Muscle layer of colon (tissue), 2 donors: Measurements from ENCODE around the gene ST6GALNAC6.

Experiments
- H3K27ac ChIP-seq: one replicate; pipeline ENCODE4 v1.7.0; 2013; ENCODE audit warnings: low read depth, mild to moderate bottlenecking, low read length, moderate library complexity
- H3K27me3 ChIP-seq, 2 donors: one replicate each; pipeline ENCODE4 v1.7.0; 2013; ENCODE audit warnings: low read length in 2 of 2, mild to moderate bottlenecking in 2 of 2; ENCODE audit not compliant: insufficient read depth in 2 of 2, control insufficient read depth in 1 of 2
- H3K36me3 ChIP-seq: one replicate; pipeline ENCODE4 v1.7.0; 2013; ENCODE audit warnings: mild to moderate bottlenecking, low read length; ENCODE audit not compliant: insufficient read depth
- H3K4me1 ChIP-seq: one replicate; pipeline ENCODE4 v1.7.0; 2013; ENCODE audit warnings: mild to moderate bottlenecking, low read length; ENCODE audit not compliant: insufficient read depth
- H3K4me3 ChIP-seq, 2 donors: one replicate each; pipeline ENCODE4 v1.7.0; 2013; ENCODE audit warnings: low read length in 2 of 2, low read depth in 1 of 2, mild to moderate bottlenecking in 1 of 2, moderate library complexity in 1 of 2
- H3K9ac ChIP-seq: one replicate; pipeline ENCODE4 v1.7.0; 2013; ENCODE audit warnings: low read length
- H3K9me3 ChIP-seq: one replicate; pipeline ENCODE4 v1.7.0; 2013; ENCODE audit warnings: mild to moderate bottlenecking, low read length
- donor health status: abdominal sarcoma.
- donor health status: Adenocarcinoma of cecum.

The ST6GALNAC6 gene

DNA sequence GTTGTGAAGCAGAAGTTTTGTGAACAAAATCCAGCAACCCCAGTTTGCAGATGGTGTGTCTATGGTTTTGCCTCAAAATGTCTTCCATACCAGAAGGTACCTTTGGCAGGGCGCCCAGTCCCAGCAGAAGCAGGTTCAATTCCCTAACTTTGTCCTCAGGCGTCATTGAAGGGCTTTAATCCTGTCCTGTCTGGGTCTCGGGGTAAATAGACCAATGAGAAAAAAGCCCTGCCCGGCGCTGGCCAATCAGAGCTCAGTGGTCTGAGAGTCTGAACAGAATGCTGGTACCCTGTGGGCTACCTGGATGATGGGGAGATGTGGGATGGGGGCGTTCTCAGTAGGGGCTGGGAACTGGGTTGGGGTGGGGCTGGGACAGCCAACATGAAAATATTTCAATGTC is 23.6 kb upstream of the ST6GALNAC6 start:
- no peak overlapping the region for H3K9ac ChIP-seq
- no peaks in the 10 kb centered on the region for H3K36me3 ChIP-seq
- H3K9me3 ChIP-seq = no peaks in the 10 kb centered on the region
- H3K27ac ChIP-seq = no peak overlapping the region
- H3K4me3 ChIP-seq = no peak overlapping the region
- H3K27me3 ChIP-seq = peaks cover 14 to 35% of the 10 kb centered on the region in 2 donors
- no peaks in the 10 kb centered on the region for H3K4me1 ChIP-seq

DNA sequence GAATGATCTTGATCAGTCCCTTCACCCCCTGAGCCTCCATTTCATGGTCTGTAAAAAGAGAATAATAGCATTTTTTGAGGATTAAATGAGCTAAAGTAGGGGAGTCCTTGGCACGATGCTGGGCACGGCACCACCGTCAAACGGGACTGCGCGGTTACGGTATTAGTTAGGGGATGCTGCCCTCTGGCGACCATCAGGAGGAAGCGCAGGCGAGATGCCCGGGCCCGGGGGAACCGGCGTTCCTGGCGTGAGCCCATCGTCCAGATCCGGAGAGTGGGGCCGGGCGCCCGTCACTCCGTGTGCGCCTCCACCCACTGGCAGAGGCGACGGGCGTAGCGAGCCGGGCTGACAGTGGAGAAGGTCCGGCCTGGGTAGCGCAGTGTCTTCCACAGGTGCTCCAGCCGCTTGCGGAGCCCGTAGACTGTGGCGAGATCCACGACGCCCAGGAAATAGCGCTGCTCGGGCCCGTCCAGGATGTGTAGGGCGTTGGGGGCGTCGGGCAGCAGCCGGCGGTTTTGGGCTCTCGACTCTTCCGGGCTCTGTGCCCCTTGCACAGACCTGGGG is 22.2 kb upstream of the ST6GALNAC6 start:
- H3K9me3 ChIP-seq = no peaks in the 10 kb centered on the region
- no peak overlapping the region for H3K27ac ChIP-seq
- peaks cover 9 to 24% of the 10 kb centered on the region in 2 donors for H3K27me3 ChIP-seq
- peaks cover 4% of the 10 kb centered on the region for H3K4me1 ChIP-seq
- no peaks in the 10 kb centered on the region for H3K36me3 ChIP-seq
- no peak overlapping the region for H3K9ac ChIP-seq
- H3K4me3 ChIP-seq = peak overlapping the region in 1 of 2 donors; percentile 22

DNA sequence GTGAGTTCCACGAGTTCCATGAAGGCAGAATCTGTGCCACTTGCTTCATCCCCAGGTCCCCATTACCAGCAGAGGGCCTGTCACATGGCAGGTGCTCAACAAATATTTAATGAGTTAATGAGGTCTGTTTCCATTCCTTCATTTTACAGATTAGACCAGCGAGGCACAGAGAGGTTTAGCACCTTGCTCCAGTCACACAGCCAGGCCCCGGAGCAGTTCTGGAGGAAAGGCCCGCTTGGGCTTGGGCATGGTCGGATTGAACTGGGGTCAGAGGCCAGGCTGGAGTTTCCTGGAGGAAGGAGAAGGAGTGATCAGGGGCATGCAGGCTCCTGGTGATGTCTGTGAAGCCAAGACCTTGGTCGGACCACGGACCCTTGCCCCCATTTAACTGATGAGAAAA is 21.4 kb upstream of the ST6GALNAC6 start:
- no peak overlapping the region for H3K9ac ChIP-seq
- no peak overlapping the region for H3K27ac ChIP-seq
- H3K27me3 ChIP-seq = peaks cover under 1 to 15% of the 10 kb centered on the region in 2 donors
- peaks cover 9% of the 10 kb centered on the region for H3K4me1 ChIP-seq
- H3K9me3 ChIP-seq = no peaks in the 10 kb centered on the region
- no peak overlapping the region for H3K4me3 ChIP-seq
- H3K36me3 ChIP-seq = no peaks in the 10 kb centered on the region

DNA sequence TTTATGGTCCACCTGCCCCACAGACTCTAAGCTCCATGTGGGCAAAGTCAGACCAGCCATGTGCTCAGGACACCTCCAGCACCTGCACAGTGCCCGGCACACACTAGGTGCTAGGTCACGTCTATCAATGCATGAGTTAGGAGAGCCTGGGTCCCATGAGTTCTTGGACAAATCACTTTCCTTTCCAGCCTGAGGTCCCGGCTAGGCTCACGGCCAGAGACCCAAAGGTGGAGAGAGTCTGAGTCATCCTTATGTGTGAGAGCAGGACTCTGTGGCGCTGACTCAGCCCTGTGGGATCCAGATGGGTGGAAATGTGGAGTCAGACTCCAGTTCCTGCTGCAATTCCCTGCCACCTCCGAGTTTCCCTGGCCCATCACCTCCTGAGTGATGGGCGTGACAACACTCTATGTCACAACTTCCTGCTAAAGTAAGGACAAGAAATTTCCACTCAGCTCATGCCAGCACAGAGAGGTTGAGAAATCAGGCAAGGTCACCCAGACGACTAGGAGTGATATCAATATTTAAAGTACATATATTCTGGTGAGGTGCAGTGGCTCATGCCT is 19.9 kb upstream of the ST6GALNAC6 start:
- H3K27me3 ChIP-seq = peaks cover 0 to 4% of the 10 kb centered on the region in 2 donors
- H3K4me1 ChIP-seq = peaks cover 16% of the 10 kb centered on the region
- H3K9ac ChIP-seq = no peak overlapping the region
- H3K9me3 ChIP-seq = no peaks in the 10 kb centered on the region
- no peaks in the 10 kb centered on the region for H3K36me3 ChIP-seq
- H3K27ac ChIP-seq = peak overlapping the region; percentile 27
- H3K4me3 ChIP-seq = no peak overlapping the region

DNA sequence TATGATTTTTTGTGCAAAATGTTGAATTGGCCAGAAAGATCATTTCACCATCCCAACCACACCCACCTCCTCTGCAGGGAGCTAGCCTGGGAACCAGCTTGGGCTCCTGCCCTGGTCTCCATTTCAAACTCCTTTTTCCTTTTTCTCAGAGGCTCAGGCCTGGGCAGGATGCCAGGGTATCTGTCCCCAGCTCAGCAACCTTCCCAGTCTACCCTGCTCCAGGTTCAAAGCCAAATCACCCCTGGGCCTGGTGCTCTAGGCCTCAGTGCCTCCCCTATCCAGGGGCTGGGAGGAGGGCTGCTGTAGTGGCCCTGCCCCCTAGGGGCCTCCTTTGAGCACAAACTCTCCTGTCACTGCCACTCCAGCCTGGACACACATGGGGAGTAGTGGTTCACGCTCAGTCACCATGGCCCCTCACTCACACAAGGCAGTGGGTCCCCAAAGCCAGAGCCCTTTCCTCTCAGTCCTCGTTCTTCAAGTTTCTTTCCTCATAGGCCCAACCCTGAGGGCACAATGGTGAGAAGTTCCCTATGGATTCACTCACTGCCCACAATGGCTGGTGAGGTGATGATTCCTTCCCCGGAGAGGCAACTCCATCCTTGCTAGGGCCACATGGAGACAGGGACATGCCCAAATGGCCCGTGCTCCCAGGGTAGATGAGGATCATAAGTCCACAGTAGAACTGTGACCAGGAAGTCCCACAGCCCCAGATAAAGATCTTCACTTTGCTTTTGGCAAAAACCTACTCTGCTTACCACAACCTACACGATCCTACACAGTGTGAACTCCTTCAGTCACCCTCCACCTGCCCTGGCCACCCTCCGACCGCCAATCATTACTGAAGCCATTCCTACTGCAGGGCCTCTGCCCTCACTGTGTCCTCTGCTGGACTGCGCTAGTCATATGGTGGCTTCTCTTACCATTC is 19.0 kb upstream of the ST6GALNAC6 start:
- Histone ChIP-seq H3K36me3 (no peaks in the 10 kb centered on the region), H3K4me3 (no peak overlapping the region), H3K9me3 (no peaks in the 10 kb centered on the region), H3K27ac (peak overlapping the region; percentile 42), H3K4me1 (peaks cover 16% of the 10 kb centered on the region), H3K9ac (no peak overlapping the region), H3K27me3 (peaks cover 0 to 4% of the 10 kb centered on the region in 2 donors)

DNA sequence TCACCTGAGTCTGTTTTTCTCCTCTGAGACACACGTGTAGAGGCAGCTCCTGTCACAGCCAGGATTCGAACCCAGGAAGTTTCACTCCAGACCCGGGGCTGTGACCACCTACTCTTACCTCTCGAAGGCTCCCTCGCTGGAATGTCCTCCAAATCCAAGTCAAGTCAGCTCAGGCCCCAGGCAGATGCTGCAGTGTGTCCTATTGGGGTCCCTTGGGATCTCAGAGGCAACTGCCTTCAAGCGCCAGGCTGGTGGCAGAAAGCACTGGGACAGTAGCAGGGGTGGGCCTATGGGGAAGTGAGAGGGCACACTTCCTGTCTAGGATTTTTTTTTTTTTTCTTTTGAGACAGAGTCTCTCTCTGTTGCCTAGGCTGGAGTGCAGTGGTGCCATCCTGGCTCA is 18.2 kb upstream of the ST6GALNAC6 start:
- Histone ChIP-seq H3K27me3 (peaks cover 0 to 4% of the 10 kb centered on the region in 2 donors), H3K4me1 (peaks cover 16% of the 10 kb centered on the region), H3K27ac (peak overlapping the region; percentile 55), H3K36me3 (no peaks in the 10 kb centered on the region), H3K4me3 (no peak overlapping the region), H3K9ac (peak overlapping the region; percentile 4), H3K9me3 (no peaks in the 10 kb centered on the region)

DNA sequence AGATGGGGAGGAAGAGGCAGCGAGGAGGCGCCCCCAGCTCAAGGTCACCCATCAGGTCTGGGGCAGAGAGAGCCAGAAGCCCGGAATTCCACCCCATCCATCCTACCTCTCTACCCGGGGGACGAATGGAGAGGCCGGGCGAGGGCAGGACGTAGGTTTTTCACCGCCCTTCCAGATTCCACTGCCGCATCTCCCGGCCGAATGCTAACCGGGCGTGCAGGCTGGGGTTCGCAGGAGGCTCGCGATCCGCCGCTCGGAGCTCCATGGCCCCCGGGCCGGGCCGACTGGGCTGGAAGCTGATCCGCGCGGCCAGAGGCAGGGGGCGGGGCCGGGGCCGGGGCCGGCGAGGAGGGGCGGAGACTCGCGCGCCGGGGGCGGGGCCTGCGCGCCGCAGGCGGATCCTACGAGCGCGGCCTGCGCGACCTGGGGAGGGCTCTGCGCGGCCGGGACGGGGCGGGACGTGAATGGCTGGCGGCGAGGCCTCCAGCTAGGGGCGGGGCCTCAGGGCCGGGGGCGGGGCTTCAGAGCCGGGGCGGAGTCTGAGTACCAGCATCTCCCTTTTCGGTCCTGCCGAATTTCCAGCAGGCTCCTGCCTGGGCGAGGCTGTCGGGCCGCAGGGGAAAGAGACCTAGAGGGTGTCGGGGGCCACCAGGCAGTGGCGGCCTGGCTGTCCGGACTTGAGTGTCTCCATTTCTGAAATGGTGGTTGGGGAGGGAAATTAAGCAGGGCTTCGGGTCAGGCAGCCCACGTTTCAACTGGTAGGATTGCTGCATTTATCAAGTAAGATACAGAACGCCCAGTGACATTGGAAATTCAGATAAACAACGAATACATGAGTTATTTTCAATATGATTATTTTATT is 17.5 kb upstream of the ST6GALNAC6 start, which contains the start of gene ST6GALNAC4:
Gene ST6GALNAC4, minus strand, starts transcription at position 322 of the 862 bp plus-strand sequence. CDS start 622 bp downstream, outside the sequence.
- H3K36me3 ChIP-seq = no peaks in the 10 kb centered on the region
- peak within 1 kb of the TSS; percentile 53 to 86 for H3K4me3 ChIP-seq
- peak within 1 kb of the TSS; percentile 59 for H3K27ac ChIP-seq
- H3K27me3 ChIP-seq = peaks cover 0 to 3% of the 10 kb centered on the region in 2 donors
- peak within 1 kb of the TSS; percentile 57 for H3K9ac ChIP-seq
- no peaks in the 10 kb centered on the region for H3K9me3 ChIP-seq
- H3K4me1 ChIP-seq = peaks cover 16% of the 10 kb centered on the region

DNA sequence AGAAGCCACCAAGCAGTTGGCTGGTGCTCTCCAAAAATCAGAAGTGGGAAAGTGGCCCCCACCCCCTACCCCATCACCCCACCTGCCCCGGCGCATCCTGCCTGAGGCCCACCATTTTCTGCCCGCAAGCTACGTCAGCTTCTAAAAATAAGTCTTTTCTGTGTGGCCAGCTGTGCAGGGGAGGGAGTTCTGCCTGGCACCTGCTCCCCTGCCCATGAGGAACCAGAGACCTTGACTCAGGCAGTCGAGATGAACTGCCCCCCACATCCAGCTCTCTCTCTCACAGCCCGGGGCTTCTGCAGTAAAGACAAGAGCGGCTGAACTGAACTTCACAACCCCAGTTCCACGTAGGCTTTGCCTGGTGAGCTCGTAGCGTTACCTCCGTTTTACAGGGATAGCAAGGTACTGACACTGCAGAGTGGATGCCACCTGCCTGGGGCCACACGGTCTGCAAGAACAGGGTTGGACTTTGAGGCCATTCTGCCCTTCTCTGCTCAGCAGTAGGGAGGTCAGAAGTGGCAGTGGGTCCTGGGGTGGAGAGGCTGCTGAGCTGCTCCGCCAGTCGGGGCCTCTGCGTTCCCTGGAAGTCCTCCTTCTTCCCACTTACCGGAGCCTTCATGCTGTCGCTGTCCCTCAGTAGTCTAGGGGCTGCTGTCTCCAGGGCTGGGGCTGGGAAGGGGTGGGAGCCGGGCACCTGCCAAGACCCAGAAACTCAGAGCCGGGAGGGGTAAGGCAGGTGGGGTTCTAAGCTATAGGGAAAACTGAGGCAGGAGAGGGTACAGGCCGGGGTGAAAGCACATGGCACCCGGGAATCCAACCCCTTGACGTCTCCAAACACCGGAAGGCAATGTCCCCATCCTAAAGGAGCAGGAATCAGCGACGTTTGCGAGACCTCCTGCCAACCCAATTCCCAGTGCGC is 16.7 kb upstream of the ST6GALNAC6 start:
- H3K4me3 ChIP-seq = peak overlapping the region; percentile 53 to 86
- H3K9me3 ChIP-seq = no peaks in the 10 kb centered on the region
- peaks cover 16% of the 10 kb centered on the region for H3K4me1 ChIP-seq
- peak overlapping the region; percentile 59 for H3K27ac ChIP-seq
- peaks cover under 1% of the 10 kb centered on the region for H3K36me3 ChIP-seq
- H3K9ac ChIP-seq = peak overlapping the region; percentile 57
- no peaks in the 10 kb centered on the region for H3K27me3 ChIP-seq

DNA sequence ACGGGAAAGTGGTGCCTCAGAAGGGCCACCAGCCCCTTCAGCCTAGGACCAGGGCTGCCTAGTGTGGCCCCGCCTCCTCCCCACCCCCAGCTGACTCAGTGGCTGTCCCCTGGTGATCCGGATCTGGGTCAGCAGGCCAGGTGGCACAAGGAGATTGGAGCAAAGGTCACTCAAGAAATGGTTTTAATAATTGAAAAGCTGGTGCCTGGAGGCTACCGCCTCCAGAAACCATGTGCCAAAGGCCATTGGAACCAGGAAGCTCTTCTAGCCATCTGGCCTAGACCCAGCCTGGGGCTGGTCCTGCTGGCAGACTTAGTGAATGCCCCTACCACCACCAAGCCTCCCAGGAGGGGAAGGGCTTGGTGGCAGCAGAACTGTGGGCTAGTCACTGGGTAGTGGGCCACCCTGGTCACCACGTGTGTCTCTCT is 15.9 kb upstream of the ST6GALNAC6 start:
- Histone ChIP-seq H3K4me1 (peaks cover 16% of the 10 kb centered on the region), H3K4me3 (no peak overlapping the region), H3K27me3 (no peaks in the 10 kb centered on the region), H3K27ac (no peak overlapping the region), H3K9me3 (no peaks in the 10 kb centered on the region), H3K36me3 (peaks cover 8% of the 10 kb centered on the region), H3K9ac (no peak overlapping the region)

DNA sequence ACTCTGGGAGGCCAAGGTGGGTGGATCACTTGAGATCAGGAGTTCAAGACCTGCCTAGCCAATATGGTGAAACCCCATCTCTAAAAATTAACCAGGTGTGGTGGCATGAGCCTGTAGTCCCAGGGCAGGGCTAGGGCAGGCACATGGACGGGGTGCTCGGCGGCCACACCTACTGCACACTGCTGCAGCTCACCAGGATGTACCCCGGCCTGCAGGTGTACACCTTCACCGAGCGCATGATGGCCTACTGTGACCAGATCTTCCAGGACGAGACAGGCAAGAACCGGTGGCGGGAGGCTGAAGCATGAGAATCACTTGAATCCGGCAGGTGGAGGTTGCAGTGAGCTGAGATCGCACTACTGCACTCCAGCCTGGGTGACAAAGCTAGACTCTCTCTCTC is 14.3 kb upstream of the ST6GALNAC6 start:
- peaks cover 16% of the 10 kb centered on the region for H3K4me1 ChIP-seq

More for the DNA sequence above, 14.3 kb upstream of the ST6GALNAC6 start:
- Histone ChIP-seq H3K27me3 (no peaks in the 10 kb centered on the region), H3K9me3 (no peaks in the 10 kb centered on the region), H3K4me3 (no peak overlapping the region), H3K9ac (no peak overlapping the region), H3K36me3 (peaks cover 9% of the 10 kb centered on the region), H3K27ac (no peak overlapping the region)
